ENCODE results near the gene GRIN2C. TPM values are rescaled to one million over a fixed set of nuclear protein-coding genes. Genes with fewer than 3 reads are reported as not detected.

The GRIN2C gene
- total RNA-seq, 1 experiment from 2014 or later: 0.44 TPM

DNA sequence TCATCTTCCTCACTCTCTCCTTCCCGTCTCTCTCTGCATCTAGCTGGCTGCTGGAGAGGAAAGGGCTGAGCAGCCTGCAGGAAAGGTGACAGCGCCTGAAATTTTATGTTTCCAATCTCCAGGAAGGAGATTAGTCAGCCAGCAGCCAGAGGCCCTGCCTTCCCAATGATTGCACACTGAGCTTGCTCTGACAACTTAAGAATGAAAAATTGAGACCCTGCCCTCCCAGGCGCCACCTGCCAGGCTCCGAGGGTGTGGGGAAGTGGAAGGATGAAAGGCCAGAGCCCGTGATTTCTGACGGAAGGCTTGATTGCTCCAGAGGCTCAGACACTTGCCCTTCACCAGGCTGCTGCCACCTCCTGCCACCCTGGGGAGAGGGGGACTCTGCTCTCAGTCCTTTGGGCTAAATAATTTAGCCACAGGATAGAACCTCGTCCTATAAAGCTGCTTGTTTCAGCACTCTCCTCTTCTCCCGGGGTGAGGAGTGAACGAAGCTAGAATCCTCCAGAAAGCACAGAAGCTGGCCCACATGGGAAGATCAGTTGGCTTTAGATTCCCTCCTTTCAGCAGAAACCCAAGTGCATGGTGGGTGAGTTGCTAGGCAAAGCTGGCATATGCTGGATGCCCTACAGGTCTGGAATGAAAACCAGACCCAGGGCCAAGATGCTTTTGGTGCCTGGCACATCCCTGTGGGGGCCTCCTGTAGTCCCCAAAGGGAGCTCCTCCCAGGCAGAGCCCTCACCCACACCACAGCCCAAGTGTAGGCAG is 33.5 kb downstream of the GRIN2C start:
- Histone ChIP-seq H2BK120ac (ENCODE audit: low read depth, low read length, poor library complexity, severe bottlenecking) (no peak overlapping the region), H3K79me2 (ENCODE audit: insufficient read depth, low read length) (no peaks in the 10 kb centered on the region), H4K5ac (ENCODE audit: insufficient read length, low read depth, low read length) (no peak overlapping the region), H3K4ac (ENCODE audit: low read depth, low read length) (no peak overlapping the region), H3K9ac (ENCODE audit: extremely low read depth, insufficient read length, low read length) (no peak overlapping the region), H3K27me3 (ENCODE audit: insufficient read depth, low read length) (no peaks in the 10 kb centered on the region), H3T11ph (ENCODE audit: low read length) (no peak overlapping the region), H3K9me3 (ENCODE audit: control insufficient read depth, low read depth, low read length) (no peaks in the 10 kb centered on the region), H3K18ac (ENCODE audit: insufficient read length, low read depth, low read length) (no peak overlapping the region), H3K4me2 (ENCODE audit: insufficient read depth, insufficient read length, low read length) (no peak overlapping the region), H3K23me2 (ENCODE audit: insufficient read length, low read depth, low read length, poor library complexity, severe bottlenecking) (no peaks in the 10 kb centered on the region), H2AFZ (ENCODE audit: low read length) (no peak overlapping the region), H3K14ac (ENCODE audit: insufficient read depth, low read length) (no peak overlapping the region), H3K4me1 (ENCODE audit: insufficient read depth, low read length) (no peaks in the 10 kb centered on the region), H3K79me1 (ENCODE audit: insufficient read depth, low read depth, low read length, poor library complexity, severe bottlenecking) (no peaks in the 10 kb centered on the region), H4K8ac (replicated peaks; ENCODE audit: insufficient read length, low read depth, low read length) (no peak overlapping the region), H3K27ac (ENCODE audit: insufficient read length, low read depth, low read length) (no peak overlapping the region), H2BK12ac (ENCODE audit: insufficient read length, low read depth, low read length) (no peak overlapping the region), H4K20me1 (ENCODE audit: control insufficient read depth, insufficient read depth, insufficient read length) (peaks cover 3% of the 10 kb centered on the region), H3K23ac (ENCODE audit: insufficient read length, low read depth, low read length) (no peak overlapping the region), H4K91ac (ENCODE audit: insufficient read length, low read depth, low read length) (no peak overlapping the region), H2AK5ac (ENCODE audit: insufficient read length, low read length) (no peak overlapping the region), H2BK20ac (ENCODE audit: low read depth, low read length, poor library complexity, severe bottlenecking) (no peak overlapping the region), H2BK5ac (ENCODE audit: insufficient read length, low read length) (no peak overlapping the region), H3K56ac (ENCODE audit: insufficient read length, low read depth, low read length) (no peak overlapping the region), H2BK15ac (ENCODE audit: low read depth, low read length) (no peak overlapping the region)
- Mint-ChIP-seq H3K27me3 (ENCODE audit: low read depth) (peaks cover 3% of the 10 kb centered on the region), H3K4me1 (no peaks in the 10 kb centered on the region), H3K27ac (no peak overlapping the region), H3K9me3 (no peaks in the 10 kb centered on the region), H3K4me3 (no peak overlapping the region), H3K36me3 (ENCODE audit: insufficient read depth in 1 of 3, low read depth in 3 of 3) (peaks cover 0 to 6% (median 0%) of the 10 kb centered on the region in 3 experiments; a peak in 3 of 7 replicates)
- DNase-seq: no peak
- TF ChIP-seq, protein P1, sequence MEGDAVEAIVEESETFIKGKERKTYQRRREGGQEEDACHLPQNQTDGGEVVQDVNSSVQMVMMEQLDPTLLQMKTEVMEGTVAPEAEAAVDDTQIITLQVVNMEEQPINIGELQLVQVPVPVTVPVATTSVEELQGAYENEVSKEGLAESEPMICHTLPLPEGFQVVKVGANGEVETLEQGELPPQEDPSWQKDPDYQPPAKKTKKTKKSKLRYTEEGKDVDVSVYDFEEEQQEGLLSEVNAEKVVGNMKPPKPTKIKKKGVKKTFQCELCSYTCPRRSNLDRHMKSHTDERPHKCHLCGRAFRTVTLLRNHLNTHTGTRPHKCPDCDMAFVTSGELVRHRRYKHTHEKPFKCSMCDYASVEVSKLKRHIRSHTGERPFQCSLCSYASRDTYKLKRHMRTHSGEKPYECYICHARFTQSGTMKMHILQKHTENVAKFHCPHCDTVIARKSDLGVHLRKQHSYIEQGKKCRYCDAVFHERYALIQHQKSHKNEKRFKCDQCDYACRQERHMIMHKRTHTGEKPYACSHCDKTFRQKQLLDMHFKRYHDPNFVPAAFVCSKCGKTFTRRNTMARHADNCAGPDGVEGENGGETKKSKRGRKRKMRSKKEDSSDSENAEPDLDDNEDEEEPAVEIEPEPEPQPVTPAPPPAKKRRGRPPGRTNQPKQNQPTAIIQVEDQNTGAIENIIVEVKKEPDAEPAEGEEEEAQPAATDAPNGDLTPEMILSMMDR (conservative IDR thresholded peaks at IDR 0.05): no peak
- WGBS (ENCODE audit: extremely low coverage, insufficient read length, low lambda C conversion rate): no CpG with 5 or more reads among the region's 9 CpGs

Data from H9 (cell line).